ENCODE data around the gene METTL8.

METTL8 gene

DNA sequence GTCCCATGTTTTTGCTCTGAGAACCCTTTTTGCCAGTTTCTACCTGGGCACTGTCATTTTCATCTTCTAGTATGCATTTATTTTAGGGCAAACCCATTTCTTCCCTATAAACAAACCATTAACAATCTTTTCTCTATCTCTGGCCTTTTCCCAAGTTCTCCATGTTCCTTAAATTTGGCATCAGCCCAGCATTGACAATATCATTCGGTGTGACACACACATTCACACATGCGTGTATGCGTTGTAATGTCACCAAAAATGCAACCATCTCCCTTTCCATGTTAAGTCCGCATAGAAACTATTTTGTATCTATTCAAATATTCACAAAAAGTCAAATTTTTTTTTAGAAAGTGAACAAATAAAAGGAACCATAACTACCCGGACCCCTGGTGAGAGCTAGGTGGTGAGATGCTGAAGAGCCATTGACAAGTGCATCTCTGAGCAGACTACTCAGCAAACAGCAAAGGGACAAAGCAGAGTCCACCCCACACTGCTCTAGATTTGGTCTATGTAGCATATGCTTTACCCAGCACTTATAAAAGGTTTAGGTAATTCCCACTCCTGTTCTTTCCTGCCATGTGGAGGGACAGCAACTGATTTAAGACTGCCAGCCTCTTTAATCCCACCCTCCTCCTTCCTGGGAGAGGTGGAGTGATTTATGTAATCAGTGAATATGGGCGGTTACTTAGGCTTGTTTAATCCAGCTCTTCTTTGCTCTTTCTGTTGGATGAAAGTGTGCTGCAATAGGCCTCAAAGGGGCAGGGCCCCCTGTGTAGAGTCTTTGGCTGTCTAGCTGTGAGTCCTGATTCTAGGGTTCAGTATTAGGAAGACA lies 124.1 kb downstream of the METTL8 start:
- DNase-seq: no peak

DNA sequence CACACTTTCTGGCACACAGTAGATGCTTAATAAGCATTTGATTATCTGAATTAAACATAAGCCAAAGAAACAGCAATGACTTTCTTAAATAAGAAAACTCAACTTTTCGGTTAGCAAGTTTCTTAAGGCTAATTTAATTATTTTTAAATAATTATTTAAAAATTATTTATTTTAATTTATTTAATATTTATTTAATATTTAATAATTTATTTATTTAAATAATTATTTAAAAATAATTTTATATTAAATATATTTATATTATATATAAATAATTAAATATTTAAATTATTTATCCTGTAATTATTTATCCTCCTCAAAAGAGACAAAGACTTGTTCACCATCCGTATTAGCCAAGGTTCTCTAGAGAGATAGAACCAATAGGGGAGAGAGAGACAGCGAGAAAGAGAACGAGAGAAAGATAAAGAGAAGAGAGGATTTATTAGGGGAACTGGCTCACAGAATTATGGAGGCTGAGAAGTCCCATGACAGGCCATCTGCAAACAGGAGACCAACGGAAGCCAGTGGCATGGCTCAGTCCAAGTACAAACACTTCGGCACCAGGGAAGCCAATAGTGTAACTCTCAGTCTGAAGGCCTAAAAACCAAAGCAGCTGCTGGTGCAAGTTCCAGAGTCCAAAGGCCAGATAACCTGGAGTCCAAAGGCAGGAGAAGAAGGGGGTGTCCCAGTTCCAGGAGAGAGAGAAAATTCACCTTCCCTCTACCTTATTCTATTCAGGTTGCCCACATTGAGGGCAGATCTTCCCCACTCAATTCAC lies 125.3 kb downstream of the METTL8 start:
- no peak for DNase-seq

DNA sequence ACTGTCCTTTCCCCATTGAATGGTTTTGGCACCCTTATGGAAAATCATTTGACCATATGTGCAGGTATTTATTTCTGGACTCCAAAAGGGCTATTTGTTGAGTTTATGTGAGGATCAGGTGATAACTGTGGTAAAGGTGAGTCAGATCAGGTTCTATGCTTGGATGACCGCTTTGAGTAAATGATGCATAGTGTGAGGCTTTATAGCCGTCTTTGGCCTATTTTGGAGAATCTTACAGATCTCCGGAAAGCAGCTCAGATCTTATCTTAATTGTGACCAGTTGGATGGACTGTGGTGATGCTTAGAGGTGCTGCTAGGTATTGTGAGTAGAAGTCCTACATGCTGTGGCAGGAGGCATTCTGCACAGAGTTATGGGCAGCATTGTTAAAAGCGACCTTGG lies 126.2 kb downstream of the METTL8 start:
- DNase-seq: no peak

DNA sequence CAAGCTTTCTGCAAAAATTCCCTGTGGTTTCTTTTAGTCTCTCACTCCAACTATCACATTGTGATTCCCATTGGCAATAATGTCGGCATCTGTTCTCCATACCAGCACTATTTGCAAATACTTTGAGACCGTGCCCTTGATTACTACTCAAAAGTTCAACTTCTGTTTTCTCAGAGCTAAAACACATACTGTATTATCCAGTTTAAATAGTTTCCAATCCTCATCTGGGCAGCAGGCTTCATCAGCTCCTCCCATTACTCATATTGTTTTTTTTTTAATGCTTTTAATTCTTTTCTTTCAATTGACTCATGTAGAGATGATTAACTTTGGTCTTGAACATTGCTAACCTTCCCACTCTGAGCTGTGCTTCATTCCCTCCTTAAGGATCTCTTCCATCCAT lies 135.8 kb downstream of the METTL8 start:
- DNase-seq: no peak

DNA sequence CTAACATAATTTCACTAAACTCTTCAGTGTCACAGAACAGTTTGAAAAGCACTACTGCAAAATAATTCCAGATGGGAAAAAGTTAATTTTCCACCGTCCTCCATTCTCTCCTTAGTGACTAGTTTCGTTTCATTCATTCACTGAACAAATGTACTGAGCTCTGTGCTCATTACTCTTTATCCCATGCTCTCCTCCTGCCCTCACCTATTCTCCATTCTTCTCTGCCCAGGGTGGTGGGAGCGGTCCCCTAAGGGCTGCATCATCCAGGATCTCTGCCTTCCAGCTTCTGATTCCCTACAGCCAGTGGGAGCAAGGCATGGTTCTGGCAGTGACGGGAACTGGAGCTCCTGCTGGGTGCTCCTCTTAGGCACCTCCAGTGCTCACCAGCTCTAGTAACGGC lies 139.2 kb downstream of the METTL8 start:
- DNase-seq: no peak

DNA sequence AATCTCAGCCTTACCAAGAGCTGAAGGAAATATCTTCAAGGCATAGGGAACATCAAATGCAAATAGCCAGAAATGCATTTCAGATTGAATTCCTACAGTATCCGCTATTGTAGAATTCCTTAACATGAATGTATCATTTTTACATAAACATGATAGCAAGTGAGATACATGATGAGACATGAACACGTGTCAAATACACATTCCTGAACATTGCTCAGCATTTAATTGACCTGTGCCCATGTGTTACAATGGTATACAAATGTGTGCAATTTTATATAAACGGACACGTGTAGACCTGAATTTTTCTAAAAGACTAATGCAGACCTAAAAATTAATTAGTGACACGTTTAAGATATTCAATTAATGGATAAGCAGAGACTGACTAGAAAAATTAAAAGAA lies 140.1 kb downstream of the METTL8 start:
- no peak for DNase-seq

DNA sequence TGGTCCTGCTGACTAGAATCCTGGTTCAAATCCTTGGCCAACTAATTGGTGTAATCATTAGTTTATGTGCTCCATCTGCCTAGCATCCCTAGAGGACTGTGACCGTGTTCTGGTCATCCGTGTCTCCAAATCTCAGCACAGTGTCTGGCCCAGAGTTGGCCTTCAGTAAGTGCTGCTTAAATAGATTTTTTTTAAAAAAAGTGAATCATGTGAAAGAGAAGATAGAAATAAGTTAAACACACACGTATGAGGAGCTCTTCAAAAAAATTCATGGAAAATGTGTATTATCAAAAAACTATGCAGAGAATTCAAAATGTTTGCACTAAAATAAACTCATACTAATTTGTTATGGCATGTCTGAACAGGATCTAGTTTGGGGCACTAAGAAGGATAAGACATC lies 143.8 kb downstream of the METTL8 start:
- DNase-seq: no peak

DNA sequence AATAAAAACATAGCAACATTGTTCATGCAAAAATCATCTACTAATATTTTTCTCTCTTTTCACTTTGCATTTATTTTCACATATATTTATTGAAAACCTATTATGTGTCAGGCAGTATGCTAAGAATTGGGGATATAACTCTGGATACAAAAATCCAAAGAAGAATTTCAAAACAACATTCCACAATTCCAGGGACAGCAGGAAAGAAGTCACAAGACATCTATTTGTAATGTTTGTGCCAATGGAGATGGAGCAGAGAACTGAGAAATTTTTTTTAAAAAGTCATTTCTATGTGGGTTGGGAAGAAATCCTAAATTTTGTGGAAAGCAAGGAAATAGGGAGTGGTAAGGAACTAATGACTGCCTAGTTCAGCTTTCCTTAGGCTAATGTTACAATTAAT lies 144.5 kb downstream of the METTL8 start:
- no peak for DNase-seq

DNA sequence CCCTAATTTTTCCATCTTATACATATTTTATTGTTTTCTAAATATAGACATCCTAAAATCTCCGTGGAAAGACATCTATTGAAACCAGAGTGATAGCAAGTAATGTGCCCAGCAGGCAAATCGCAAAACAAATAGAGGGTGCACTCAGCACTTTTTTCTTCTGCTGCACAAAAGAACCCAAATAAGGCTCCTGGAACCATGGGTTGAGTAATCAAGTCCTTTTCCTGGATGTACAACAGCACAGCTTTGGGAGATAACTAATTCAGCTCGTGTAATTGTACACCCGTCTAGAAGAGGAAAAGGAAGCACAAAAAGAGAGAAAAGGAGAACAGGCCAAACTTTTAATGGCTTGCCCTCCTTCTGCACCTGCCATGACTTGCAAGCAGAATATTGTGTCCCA lies 146.2 kb downstream of the METTL8 start:
- no peak for DNase-seq

DNA sequence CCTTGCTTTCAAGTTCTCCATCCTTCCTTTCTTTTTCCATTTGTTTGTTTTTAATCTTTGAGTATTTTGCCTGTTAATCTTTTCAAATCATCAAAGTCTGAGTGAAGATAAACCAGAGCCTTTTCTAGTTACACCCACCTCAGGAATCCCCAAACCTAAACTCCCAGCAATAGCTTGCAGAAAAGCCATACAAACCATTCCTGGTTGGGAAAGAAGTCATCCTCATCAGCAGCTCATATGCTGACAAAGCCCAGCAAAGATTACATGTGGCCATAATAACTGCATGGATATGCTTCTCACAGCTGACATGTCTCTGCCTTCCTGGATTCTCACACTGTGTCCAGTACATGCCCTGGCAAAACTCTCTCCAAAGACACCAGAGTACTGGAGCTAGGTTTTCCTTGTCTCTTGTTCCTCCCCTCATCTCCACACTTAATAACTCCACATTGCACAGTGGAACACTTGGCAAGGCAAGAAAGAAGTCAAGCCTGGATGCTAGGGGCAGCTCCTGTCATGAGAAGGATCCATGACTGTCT lies 146.7 kb downstream of the METTL8 start:
- no peak for DNase-seq

DNA sequence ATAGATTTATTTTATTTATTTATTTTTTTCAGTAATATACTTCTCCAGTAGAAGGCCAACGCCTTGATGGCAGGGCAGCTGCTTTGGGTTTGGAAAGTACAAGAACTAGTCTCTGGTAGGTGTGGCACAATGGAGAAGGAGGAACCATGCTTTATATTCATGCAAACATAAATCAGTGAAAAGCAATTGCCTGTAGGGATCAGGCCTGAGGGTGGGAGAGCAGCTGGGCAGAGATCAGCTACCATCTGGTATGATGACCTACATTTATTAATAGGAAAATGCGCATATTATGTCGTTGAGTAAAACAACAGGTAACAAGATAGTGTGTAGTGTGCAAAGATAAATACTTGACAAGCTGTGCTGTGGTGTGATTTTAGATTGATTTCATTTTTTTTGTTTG lies 152.7 kb downstream of the METTL8 start:
- DNase-seq: no peak

DNA sequence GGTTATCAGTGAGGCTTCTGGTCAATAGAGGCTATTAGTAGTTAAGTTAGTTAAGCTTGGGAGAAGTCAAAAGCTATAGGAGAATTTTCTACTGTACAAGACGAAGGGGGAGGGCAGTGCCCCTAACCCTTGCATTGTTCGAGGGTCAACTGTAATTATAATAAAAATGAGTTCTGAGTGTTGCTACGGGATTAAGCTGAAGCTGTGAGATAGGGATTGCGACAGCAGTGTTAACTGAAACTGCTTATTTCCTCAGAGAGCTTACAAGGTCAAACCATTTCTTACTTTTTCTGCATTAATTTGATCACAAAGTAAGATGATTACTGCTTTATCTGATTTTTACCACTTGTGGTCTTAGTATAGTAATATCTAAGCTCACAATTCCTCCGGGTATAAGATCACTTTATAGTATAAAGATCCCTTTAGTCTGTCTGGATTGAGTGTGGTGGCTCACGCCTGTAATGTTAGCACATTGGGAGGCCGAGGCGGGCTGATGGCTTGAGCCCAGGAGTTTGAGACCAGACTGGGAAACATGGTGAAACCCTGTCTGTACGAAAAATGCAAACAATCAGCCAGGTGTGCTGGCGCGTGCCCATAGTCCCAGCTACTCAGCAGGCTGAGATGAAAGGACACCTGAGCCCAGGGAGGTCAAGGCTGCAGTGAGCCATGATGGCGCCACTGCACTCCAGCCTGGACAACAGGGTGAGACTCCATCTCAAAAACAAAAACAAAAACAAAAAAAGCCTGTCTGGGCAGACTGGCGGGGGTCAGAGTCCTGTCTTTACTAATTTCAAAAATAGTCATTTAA lies 153.6 kb downstream of the METTL8 start:
- no peak for DNase-seq

DNA sequence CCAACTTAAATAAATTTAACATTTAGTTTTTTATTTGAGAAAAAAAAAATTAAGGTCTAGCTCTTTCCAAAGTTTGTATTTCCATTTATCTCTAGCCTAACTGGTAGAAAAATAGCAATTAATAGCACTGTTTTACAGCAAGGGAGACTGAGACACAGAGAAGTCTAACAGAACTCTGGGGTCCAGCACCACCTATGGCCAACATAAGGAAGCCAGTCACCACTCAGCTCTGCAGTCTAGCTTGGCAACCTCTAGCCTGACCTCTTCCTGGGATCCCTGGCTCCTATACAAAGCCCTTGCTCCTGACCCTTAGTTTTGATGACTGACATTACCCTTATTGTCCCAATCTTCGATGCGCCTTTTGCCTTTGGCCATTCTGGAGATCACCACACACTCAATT lies 159.0 kb downstream of the METTL8 start:
- no peak for DNase-seq

DNA sequence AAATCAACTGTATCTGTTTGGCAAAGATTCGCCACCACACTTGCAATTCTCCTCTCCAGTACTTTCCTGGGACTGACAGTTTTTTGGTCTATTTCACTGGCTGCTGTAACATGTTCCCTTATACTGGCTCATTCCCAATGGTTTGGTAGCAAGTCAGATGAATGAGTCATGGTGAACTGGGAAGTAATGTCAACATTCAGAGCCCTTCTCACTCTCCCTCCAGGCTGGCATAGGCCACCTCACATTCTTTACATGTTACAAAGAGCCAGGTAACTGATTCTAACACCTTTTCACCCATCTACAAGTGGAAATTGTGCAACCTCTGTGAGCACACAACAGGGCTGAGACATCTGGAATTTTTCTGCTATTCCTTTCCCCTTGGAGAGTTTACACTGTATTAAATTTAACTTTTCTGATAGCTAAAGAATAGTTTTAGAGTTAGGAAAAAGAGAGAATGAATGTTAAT lies 161.8 kb downstream of the METTL8 start:
- no peak for DNase-seq

DNA sequence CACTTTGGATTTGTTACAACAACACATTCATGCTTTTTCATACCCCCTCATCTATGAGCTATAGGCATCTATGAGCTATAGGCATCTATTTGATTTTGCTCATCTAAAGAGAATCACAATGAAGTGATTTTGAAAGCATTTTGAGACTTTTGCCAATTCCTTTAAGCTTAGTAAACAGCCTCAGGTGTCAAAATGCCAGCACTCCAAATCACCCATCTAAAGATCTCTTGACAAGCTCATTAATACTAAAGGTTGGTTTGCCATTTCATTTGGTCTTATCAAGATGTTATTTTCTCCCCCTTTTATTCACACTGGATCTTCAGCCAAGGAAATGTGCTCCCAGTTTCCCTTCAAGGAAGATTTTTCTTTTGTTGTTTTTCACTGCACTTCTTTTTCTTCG lies 162.4 kb downstream of the METTL8 start:
- no peak for DNase-seq

DNA sequence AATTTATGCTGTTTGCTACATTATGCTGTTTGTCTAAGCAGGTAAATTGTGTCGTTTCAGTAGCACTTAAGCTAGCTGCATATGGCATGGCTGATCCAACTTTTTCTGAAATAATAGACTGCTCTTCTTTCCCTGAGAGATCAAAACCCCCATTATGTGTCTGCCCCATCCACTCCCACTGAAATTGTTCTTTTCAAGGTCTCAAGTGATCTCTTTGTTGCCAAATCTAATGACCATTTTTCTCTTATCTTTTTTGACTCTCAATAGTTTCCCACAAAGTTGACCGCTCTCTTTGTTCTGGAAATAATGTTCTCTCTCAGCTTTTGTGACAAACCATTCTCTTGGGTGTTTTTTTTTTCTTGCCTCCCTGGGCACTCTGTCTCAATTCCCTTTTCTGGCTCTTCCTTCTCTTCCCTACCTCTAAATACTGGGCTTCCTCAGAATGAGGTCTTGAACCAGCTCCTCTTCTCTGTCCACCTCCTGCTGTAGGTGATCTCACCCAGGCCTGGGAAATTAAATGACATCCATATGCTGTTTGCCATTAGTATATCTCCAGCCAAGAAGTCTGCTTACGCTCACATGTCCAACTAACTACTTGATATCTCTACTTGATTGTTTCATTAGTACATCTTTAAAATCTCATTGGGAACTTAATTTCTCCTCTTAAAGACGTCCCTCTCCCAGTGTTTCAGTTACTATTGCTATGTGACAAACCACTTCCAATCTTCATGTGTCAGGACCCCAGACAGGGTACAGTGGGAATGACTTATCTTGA lies 165.7 kb downstream of the METTL8 start:
- no peak for DNase-seq
